Activated CD8-positive, alpha-beta memory T cell treated with anti-CD3 and anti-CD28 coated beads for 36 hours (primary cell): ENCODE measurements around the gene AMIGO3. TPM values are rescaled to one million over a fixed set of nuclear protein-coding genes. Genes with fewer than 3 reads are reported as not detected.
"Not testable (repeated sequence)": the region's sequence is repeated elsewhere in the genome, so short reads cannot be mapped to it uniquely, and the experiment has no call there.

ENCODE experiments used
- CTCF ChIA-PET: fragments of 350-600 bp; sonication (Branson Sonifier 250); formaldehyde crosslinking; loops from one replicate; lab custom pipeline; 2021; ENCODE audit warnings: antibody characterized with exemption; lab: Charles Lee
- POLR2A ChIA-PET: fragments of 350-600 bp; sonication (Branson Sonifier 250); formaldehyde crosslinking; loops from one replicate; lab custom pipeline; 2021; ENCODE audit warnings: antibody characterized with exemption; lab: Charles Lee
- total RNA-seq, 2 experiments: library from RNA; stranded (reverse); gene quantifications; one replicate each; pipeline ENCODE4 v1.2.3, GENCODE V29; 2021

Gene AMIGO3, protein sequence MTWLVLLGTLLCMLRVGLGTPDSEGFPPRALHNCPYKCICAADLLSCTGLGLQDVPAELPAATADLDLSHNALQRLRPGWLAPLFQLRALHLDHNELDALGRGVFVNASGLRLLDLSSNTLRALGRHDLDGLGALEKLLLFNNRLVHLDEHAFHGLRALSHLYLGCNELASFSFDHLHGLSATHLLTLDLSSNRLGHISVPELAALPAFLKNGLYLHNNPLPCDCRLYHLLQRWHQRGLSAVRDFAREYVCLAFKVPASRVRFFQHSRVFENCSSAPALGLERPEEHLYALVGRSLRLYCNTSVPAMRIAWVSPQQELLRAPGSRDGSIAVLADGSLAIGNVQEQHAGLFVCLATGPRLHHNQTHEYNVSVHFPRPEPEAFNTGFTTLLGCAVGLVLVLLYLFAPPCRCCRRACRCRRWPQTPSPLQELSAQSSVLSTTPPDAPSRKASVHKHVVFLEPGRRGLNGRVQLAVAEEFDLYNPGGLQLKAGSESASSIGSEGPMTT
- under 1 TPM in 1 of 2 experiments, not detected in 1; 0.30 TPM for total RNA-seq

DNA sequence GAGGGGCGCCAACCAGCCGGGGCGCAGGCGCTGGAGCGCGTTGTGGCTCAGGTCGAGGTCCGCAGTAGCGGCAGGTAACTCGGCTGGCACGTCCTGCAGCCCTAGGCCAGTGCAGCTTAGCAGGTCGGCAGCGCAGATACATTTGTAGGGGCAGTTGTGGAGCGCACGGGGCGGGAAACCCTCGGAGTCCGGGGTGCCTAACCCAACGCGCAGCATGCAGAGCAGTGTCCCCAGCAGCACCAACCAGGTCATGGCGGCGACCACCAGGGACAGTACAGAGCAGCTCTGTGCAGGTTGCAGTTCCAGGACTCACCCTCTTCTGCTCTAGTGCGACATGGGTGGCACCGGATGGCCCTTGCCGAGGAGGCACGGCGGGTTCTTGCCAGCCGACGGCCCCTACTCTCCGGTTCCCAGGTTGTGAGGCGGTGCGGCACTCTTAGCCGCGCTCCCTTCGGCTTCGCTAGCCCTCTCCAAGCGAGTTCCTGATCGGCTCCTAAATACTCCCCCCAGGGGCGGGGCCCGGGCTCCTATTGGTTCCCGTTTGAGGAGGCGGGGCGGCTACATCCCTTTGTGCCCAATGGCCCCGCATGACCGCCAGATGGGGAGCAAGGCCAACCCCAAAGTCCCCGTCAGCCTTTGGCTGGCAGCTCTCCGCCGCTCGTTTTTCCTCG, at the start of gene AMIGO3:
AMIGO3 (minus strand) TSS at position 471 of the 671 bp plus-strand sequence; CDS start at position 252, 219 bp downstream.
- ChIA-PET POLR2A (interaction anchor here (0.7 to 0.9 kb wide), 3 partner anchors 17 to 608 kb away, joined by 4 to 5 read pairs (median 4); partner anchors contain the start of genes IP6K1 and TUSC2), CTCF (interaction anchor here (0.9 to 1.7 kb wide), 5 partner anchors 15 to 180 kb away, joined by 3 to 9 read pairs (median 4); no protein-coding TSS in a partner anchor)

DNA sequence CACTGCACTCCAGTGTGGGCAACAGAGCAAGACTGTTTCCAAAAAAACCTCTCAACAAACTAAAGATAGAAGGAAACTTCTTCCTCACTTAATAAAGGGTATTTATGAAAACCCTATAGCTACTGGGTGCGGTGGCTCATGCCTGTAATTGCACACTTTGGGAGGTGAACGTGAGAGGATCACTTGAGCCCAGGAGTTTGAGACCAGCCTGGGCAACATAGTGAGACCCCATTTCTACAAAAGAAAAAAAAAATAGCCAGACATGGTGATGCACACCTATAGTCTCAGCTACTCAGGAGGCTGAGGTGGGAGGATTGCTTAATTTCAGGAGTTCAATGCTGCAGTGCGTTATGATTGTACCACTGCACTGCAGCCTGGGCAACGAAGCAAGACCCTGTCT, 44.5 kb upstream of the AMIGO3 start:
- CTCF ChIA-PET: no interaction called here
- POLR2A ChIA-PET: no interaction called here

- POLR2A ChIA-PET: interaction anchor here (0.6 kb wide), 1 partner anchor 327 kb away, joined by 3 read pairs; no protein-coding TSS in a partner anchor
- CTCF ChIA-PET: interaction anchor here (0.7 kb wide), 1 partner anchor 1601 kb away, joined by 4 read pairs; no protein-coding TSS in a partner anchor
Observed at GRCh38 chr3:49761661-49762060, 42.2 kb upstream of the AMIGO3 start.

GRCh38 chr3:49759226-49759625, 39.7 kb upstream of the AMIGO3 start:
- ChIA-PET POLR2A (no interaction called here), CTCF (no interaction called here)

- ChIA-PET POLR2A (no interaction called here), CTCF (no interaction called here)
Observed at GRCh38 chr3:49757197-49757596, 37.7 kb upstream of the AMIGO3 start.

GRCh38 chr3:49756036-49756435, 36.6 kb upstream of the AMIGO3 start:
- ChIA-PET CTCF (no interaction called here), POLR2A (no interaction called here)

- CTCF ChIA-PET: no interaction called here
- POLR2A ChIA-PET: no interaction called here
Observed at GRCh38 chr3:49754536-49754935, 35.1 kb upstream of the AMIGO3 start.

- POLR2A ChIA-PET: no interaction called here
- CTCF ChIA-PET: no interaction called here
Observed at GRCh38 chr3:49751501-49751900, 32.0 kb upstream of the AMIGO3 start.

DNA sequence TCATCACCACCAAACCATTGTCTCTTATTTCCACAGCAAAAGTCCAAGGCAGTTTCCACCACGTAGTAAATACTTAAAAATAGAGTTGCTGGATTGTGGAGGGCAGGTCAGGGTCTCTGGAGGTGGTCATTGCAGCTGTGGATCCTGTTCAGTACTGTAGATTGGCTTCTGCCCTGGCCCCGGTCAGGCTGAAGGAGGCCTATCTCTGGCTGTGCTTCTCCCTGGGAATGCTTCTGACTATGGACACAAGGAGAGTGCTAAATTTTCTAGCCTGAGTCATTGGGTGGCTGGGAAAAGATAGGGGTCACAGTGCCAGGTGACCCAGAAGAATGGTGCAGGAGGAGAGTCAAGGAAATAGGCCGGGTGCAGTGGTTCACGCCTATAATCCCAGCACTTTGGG, 30.6 kb upstream of the AMIGO3 start:
- ChIA-PET POLR2A (interaction anchor here (0.7 kb wide), 1 partner anchor 68 kb away, joined by 14 read pairs; no protein-coding TSS in a partner anchor), CTCF (no interaction called here)

DNA sequence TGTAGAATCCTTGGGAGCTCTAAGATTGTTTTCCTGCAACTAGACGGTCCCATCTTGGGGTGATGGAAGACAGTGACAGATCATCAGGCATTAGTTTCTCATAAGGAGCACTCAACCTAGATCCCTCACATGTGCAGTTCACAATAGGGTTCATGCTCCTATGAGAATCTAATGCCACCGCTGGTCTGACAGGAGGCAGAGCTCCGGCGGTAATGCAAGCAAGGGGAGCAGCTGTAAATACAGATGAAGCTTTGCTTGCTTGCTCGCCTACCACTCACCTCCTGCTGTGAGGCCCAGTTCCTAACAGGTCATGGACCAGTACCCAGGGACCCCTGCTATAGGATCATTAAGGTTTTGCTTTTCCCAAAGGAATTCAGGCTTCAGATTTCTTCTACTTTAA, 29.4 kb upstream of the AMIGO3 start:
- CTCF ChIA-PET: interaction anchor here (0.6 kb wide), 1 partner anchor 341 kb away, joined by 4 read pairs; no protein-coding TSS in a partner anchor
- POLR2A ChIA-PET: not testable (repeated sequence)

DNA sequence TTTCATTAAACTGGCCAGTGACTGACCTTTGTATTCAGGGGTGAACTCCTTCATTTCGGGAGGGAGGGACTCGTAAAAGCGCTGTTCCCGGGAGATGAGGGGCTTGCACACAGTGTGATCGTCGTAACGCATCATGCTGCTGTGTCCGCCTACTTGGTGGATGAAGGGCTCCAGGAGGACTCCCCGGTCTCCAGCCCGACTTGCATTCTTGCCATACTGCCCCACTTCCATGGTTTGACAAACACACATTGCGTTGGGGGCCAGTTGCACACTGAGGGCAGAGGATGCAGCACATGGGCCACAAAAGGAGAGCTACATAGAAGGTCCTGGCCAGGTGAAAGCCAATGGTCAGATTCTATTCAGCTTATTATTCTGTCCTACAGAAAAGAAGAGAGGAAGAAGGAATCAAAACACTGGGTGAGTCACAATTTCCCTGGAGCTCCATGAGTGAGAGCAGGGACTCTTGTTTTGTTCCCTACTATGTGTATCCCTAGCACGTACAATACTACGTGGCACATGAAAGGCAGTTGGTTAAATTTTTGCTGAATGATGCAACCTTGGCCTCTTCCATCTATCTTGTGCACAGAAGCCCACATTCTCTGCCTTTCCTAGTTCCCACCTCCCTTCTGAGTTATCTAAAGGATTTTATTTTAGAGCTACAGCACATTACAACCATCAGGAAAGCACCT, 28.5 kb upstream of the AMIGO3 start:
- ChIA-PET CTCF (no interaction called here), POLR2A (no interaction called here)

DNA sequence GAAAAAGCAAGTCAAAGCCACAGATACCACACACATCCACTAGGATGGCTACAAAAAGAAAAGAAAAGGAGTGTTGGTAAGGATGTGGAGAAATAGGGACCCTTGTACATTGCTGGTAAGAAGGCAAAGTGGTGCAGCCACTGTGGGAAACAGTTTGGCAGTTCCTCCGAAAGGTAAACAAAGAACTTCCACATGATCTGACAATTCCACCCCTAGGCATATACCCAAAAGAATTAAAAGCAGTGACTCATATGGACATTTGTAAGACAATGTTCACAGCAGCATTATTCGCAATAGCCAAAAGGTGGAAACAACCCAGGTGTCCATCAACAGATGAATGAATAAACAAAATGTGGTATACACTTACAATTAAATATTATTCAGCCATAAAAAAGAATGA, 26.5 kb upstream of the AMIGO3 start:
- CTCF ChIA-PET: no interaction called here
- POLR2A ChIA-PET: no interaction called here

DNA sequence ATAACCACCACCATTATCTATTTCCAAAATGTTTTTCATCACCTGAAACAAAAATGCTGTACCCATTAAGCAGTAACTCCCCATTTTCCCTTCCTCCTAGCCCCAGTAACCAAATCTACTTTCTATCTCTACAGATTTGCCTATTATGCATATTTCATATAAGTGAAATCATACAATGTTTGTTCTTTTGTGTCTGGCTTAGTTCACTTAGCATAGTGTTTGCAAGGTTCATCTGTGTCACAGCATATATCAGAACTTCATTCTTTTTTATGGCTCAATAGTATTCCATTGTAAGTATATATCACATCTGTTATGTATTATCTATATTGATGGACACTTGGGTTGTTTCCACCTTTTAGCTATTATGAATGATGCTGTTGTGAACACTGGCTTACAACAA, 20.9 kb upstream of the AMIGO3 start:
- ChIA-PET CTCF (no interaction called here), POLR2A (no interaction called here)

DNA sequence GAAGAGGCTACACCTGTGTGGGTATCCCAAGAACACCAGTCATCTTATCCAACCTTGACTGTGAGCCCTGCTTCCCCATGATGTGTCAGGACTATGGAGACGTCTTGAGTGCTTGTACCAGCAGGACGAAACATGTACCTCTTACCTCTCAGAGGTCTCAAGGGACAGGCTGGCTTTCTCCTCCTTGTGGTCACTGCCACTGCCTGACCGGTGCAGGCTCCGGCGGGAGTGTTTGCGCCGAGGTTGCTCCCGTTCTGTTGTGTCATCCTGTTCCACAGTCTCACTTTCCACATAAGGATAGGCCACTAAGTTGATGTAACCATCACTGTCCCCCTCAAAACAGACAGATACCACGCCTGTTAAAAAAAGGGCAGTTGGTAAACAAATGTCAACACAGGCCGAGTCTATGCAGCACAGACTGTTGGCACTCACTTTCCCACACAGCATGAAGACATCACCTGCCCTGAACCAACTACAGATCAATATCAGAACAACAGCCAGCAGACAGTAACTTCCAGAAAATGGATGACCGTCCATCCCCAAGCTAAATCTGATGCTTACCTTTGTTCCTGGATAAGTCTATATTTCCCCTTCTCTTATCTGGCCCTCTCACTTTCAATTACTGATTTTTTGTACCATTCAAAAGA, 18.7 kb upstream of the AMIGO3 start:
- CTCF ChIA-PET: interaction anchor here (0.7 kb wide), 1 partner anchor 65 kb away, joined by 4 read pairs; the partner anchor contains the start of gene INKA1
- POLR2A ChIA-PET: no interaction called here

DNA sequence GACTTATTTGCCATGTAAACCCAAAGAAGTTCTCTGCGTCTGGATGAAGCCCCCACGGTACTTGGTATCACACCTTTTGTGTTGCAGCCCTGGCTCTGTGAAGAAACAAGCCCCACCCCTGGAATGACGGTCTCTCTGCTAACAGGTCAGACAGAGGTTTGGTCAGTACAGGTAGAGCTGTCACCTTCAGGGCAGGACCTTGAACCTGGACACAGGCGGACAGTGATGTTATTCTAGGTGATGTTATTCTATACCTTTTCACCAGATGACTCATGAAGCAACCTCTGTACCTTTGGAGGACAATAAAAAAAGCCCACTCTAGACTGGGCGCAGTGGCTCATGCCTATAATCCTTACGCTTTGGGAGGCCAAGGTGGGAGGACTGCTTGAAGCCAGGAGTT, 15.3 kb upstream of the AMIGO3 start:
- ChIA-PET CTCF (no interaction called here), POLR2A (no interaction called here)

DNA sequence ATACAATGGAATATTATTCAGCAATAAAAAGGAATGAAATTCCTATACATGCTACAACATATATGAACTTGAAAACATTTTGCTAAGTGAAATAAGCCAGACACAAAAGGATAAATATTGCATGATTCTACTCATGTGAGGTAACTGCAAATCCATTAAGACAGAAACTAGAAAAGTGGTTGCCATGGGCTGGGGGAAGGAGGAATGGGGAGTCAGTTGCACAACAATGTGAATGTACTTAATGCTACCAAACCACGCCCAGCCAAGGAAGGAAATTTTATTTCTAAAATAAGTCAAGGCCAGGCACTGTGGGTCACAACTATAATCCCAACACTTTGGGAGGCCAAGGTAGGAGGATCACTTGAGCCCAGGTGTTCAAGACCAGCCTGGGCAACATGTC, 14.1 kb upstream of the AMIGO3 start:
- POLR2A ChIA-PET: no interaction called here
- CTCF ChIA-PET: interaction anchor here (0.6 kb wide), 1 partner anchor 9 kb away, joined by 3 read pairs; no protein-coding TSS in a partner anchor

DNA sequence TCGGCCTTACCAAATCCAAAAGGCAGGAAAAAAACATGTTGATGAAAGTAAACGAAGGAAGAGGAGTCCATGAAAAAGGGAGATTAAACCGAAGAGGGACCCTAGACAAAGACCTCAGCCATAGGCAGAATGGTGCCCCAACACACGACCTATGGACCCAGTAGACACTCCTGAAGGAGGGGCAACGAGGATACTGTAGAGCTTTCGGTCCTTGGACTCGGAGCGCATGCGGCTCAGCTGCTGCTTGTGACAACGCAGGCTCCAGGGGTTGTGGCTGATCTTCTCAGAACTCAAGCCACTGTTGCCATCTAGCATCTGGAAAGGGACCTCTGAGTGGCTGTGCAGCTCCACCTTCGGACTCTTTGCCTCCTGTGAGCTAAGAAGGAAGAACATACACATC, 13.1 kb upstream of the AMIGO3 start:
- CTCF ChIA-PET: no interaction called here
- POLR2A ChIA-PET: no interaction called here

GRCh38 chr3:49729966-49730609, 10.6 kb upstream of the AMIGO3 start:
- CTCF ChIA-PET: no interaction called here
- POLR2A ChIA-PET: no interaction called here
